Hepatocyte (in vitro differentiated cells): ENCODE results near the gene HTT. TPM values are rescaled to one million over a fixed set of nuclear protein-coding genes. Genes with fewer than 3 reads are reported as not detected.

ENCODE experiments used
- DNase-seq: peaks from one replicate; pipeline ENCODE4 v3.0.0-alpha.2; 2016; ENCODE audit warnings: low spot score
- H2AFZ ChIP-seq: fragments of 200-600 bp; sonication (generic); 2 replicates; pipeline ENCODE4 v1.6.0; 2016; ENCODE audit warnings: antibody characterized with exemption, mild to moderate bottlenecking
- H3K27ac ChIP-seq: fragments of 200-600 bp; sonication (generic); 2 replicates; pipeline ENCODE4 v1.5.1; 2016; ENCODE audit warnings: mild to moderate bottlenecking
- H3K27me3 ChIP-seq: fragments of 200-600 bp; sonication (generic); 2 replicates; pipeline ENCODE4 v1.6.1; 2016
- H3K36me3 ChIP-seq: fragments of 200-600 bp; sonication (generic); replicated peaks from 2 replicates; pipeline ENCODE4 v1.5.1; 2016; ENCODE audit warnings: low read depth; ENCODE audit not compliant: insufficient read depth
- H3K4me1 ChIP-seq: fragments of 200-600 bp; sonication (generic); 2 replicates; pipeline ENCODE4 v1.5.1; 2016; ENCODE audit warnings: mild to moderate bottlenecking, moderate library complexity; ENCODE audit not compliant: insufficient read depth
- H3K4me2 ChIP-seq: fragments of 200-600 bp; sonication (generic); 2 replicates; pipeline ENCODE4 v1.6.0; 2016
- H3K4me3 ChIP-seq: fragments of 200-600 bp; sonication (generic); 2 replicates; pipeline ENCODE4 v1.5.1; 2016; ENCODE audit warnings: mild to moderate bottlenecking
- H3K79me2 ChIP-seq: fragments of 200-600 bp; sonication (generic); 2 replicates; pipeline ENCODE4 v1.6.0; 2017; ENCODE audit warnings: mild to moderate bottlenecking
- H3K9me2 ChIP-seq: fragments of 200-600 bp; sonication (generic); replicated peaks from 2 replicates; pipeline ENCODE4 v1.6.0; 2017; ENCODE audit warnings: mild to moderate bottlenecking; ENCODE audit not compliant: insufficient read depth
- H3K9me3 ChIP-seq: fragments of 200-600 bp; sonication (generic); 2 replicates; pipeline ENCODE4 v1.5.1; 2016; ENCODE audit warnings: low read depth, mild to moderate bottlenecking
- H4K20me1 ChIP-seq: fragments of 200-600 bp; sonication (generic); 2 replicates; pipeline ENCODE4 v1.6.0; 2016; ENCODE audit warnings: mild to moderate bottlenecking; ENCODE audit not compliant: insufficient read depth, poor library complexity, severe bottlenecking
- EZH2 ChIP-seq: fragments of 200-600 bp; sonication (generic); IDR thresholded peaks from 2 replicates; pipeline ENCODE4 v1.6.1; 2016; ENCODE audit warnings: antibody characterized with exemption, mild to moderate bottlenecking, borderline replicate concordance
- EZH2phosphoT487 ChIP-seq: fragments of 200-600 bp; sonication (generic); IDR thresholded peaks from one replicate; pipeline ENCODE4 v1.6.1; 2018; ENCODE audit warnings: antibody characterized with exemption, mild to moderate bottlenecking, low read depth, moderate library complexity; ENCODE audit not compliant: unreplicated experiment, severe bottlenecking
- WGBS: methylation state at CpG from one replicate; pipeline ENCODE4 v1.1.6; 2016; ENCODE audit warnings: low lambda C conversion rate; ENCODE audit errors: missing lambda C conversion rate; 5-methylcytosine and 5-hydroxymethylcytosine counted together
- polyA plus RNA-seq: library from polyadenylated mRNA; unstranded; fragments of >200 nt; fragmentation: Nextera tagmentation; extraction: Ambion mirVana; gene quantifications from 2 replicates; pipeline ENCODE4 v1.2.1, GENCODE V29; 2016
- total RNA-seq: library from RNA; depleted of rRNA; stranded (reverse); fragments of >200 nt; gene quantifications from 2 replicates; pipeline ENCODE4 v1.2.3, GENCODE V29; 2014
- TF ChIP-seq, protein P1 (sequence below): fragments of 200-600 bp; sonication (generic); IDR thresholded peaks from 2 replicates; pipeline ENCODE4 v1.5.1; 2016; ENCODE audit warnings: antibody characterized with exemption, mild to moderate bottlenecking; ENCODE audit not compliant: poor library complexity

HTT gene
- total and polyA plus RNA-seq, 2 experiments from 2014 or later: 12.4 to 33.9 TPM

DNA sequence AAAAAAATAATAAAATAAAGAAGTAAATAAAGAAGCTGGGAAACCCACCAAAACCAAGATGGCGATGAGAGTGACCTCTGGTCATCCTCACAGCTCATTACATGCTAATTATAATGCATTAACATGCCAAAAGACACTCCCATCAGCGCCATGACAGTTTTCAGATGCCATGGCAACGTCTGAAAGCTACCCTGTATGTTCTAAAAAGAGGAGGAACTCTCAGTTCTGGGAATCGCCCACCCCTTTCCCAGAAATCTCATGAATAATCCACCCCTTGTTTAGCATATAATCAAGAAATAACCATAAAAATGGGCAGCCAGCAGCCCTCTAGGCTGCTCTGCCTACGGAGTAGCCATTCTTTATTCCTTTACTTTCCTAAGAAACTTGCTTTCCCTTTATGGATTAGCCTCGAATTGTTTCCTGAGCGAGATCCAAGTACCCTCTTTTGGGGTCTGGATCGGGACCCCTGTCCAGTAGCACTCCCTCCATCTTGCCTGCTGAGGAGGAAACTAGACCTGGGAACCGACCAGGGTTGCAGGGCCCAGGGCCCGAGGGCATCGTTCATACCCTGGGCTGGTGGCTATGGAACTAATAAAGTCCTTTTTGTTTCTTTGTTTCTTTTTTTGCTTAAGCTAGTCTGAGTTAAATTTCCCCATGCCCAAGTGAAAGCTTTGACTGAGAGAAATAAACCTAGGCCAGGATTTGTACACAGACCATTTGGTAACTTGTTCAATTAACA is 31.0 kb upstream of the HTT start:
- Histone ChIP-seq H3K4me2 (no peak overlapping the region), H3K79me2 (no peaks in the 10 kb centered on the region), H3K9me2 (no peaks in the 10 kb centered on the region), H3K4me3 (no peak overlapping the region), H3K4me1 (no peaks in the 10 kb centered on the region), H3K9me3 (no peaks in the 10 kb centered on the region), H2AFZ (no peak overlapping the region), H3K27ac (no peak overlapping the region), H4K20me1 (no peaks in the 10 kb centered on the region), H3K36me3 (no peaks in the 10 kb centered on the region), H3K27me3 (no peaks in the 10 kb centered on the region)
- TF ChIP-seq, protein P1, sequence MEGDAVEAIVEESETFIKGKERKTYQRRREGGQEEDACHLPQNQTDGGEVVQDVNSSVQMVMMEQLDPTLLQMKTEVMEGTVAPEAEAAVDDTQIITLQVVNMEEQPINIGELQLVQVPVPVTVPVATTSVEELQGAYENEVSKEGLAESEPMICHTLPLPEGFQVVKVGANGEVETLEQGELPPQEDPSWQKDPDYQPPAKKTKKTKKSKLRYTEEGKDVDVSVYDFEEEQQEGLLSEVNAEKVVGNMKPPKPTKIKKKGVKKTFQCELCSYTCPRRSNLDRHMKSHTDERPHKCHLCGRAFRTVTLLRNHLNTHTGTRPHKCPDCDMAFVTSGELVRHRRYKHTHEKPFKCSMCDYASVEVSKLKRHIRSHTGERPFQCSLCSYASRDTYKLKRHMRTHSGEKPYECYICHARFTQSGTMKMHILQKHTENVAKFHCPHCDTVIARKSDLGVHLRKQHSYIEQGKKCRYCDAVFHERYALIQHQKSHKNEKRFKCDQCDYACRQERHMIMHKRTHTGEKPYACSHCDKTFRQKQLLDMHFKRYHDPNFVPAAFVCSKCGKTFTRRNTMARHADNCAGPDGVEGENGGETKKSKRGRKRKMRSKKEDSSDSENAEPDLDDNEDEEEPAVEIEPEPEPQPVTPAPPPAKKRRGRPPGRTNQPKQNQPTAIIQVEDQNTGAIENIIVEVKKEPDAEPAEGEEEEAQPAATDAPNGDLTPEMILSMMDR: no peak
- TF ChIP-seq EZH2 (no peak), EZH2phosphoT487 (no peak)
- WGBS: 91% methylated on average over 11 of the region's 11 CpGs
- DNase-seq: no peak

GRCh38 chr4:3044870-3045819 is 29.3 kb upstream of the HTT start:
- Histone ChIP-seq H3K9me3 (no peaks in the 10 kb centered on the region), H3K4me1 (no peaks in the 10 kb centered on the region), H3K79me2 (no peaks in the 10 kb centered on the region), H3K27me3 (no peaks in the 10 kb centered on the region), H3K36me3 (no peaks in the 10 kb centered on the region), H3K4me3 (no peak overlapping the region), H3K4me2 (no peak overlapping the region), H3K9me2 (no peaks in the 10 kb centered on the region), H4K20me1 (no peaks in the 10 kb centered on the region), H3K27ac (no peak overlapping the region), H2AFZ (no peak overlapping the region)
- WGBS: 84% methylated on average over 22 of the region's 22 CpGs
- TF ChIP-seq, protein P1: no peak
- TF ChIP-seq EZH2phosphoT487: no peak
- TF ChIP-seq EZH2: no peak
- no peak for DNase-seq

- Histone ChIP-seq H3K36me3 (no peaks in the 10 kb centered on the region), H3K27me3 (no peaks in the 10 kb centered on the region), H2AFZ (no peak overlapping the region), H3K79me2 (no peaks in the 10 kb centered on the region), H4K20me1 (no peaks in the 10 kb centered on the region), H3K27ac (no peak overlapping the region), H3K4me1 (no peaks in the 10 kb centered on the region), H3K4me3 (no peak overlapping the region), H3K4me2 (no peak overlapping the region), H3K9me3 (no peaks in the 10 kb centered on the region), H3K9me2 (no peaks in the 10 kb centered on the region)
- no peak for DNase-seq
- TF ChIP-seq, protein P1: no peak
- no peak for TF ChIP-seq EZH2
- TF ChIP-seq EZH2phosphoT487: no peak
- WGBS: 87% methylated on average over 7 of the region's 7 CpGs
Observed at GRCh38 chr4:3046162-3046561, 28.3 kb upstream of the HTT start.
